GM12891 (cell line): Measurements from ENCODE around the gene NFKBIB. TPM values are rescaled to one million over a fixed set of nuclear protein-coding genes. Genes with fewer than 3 reads are reported as not detected.
"Not testable (repeated sequence)": the region's sequence is repeated elsewhere in the genome, so short reads cannot be mapped to it uniquely, and the experiment has no call there.

ENCODE experiments used
- DNase-seq: peaks from one replicate; pipeline ENCODE4 v3.0.0; 2011; ENCODE audit warnings: low spot score; ENCODE audit not compliant: insufficient read length
- FAIRE-seq: peaks from 2 replicates; lab custom pipeline; 2011; peaks lifted over from hg19 to GRCh38; lab: Jason Lieb, UNC
- PAX5 ChIP-seq: IDR thresholded peaks from 2 replicates; pipeline ENCODE4 v1.6.1; 2011; ENCODE audit warnings: low read length, moderate library complexity, mild to moderate bottlenecking; ENCODE audit not compliant: insufficient read depth, severe bottlenecking
- POLR2A ChIP-seq: IDR thresholded peaks from 2 replicates; pipeline ENCODE4 v1.6.1; 2011; ENCODE audit warnings: low read depth, low read length, control low read depth
- POLR2AphosphoS5 ChIP-seq: IDR thresholded peaks from 2 replicates; pipeline ENCODE4 v1.6.1; 2011; ENCODE audit warnings: low read depth, low read length, control low read depth
- POU2F2 ChIP-seq: IDR thresholded peaks from 2 replicates; pipeline ENCODE4 v1.6.1; 2011; ENCODE audit warnings: low read depth, mild to moderate bottlenecking, control low read depth, low read length, moderate library complexity
- SPI1 ChIP-seq: IDR thresholded peaks from 2 replicates; pipeline ENCODE4 v1.6.1; 2011; ENCODE audit warnings: low read depth, low read length, control low read depth
- TAF1 ChIP-seq: IDR thresholded peaks from 2 replicates; pipeline ENCODE4 v1.6.1; 2011; ENCODE audit warnings: low read depth, low read length, control low read depth
- polyA plus RNA-seq: library from polyadenylated mRNA; unstranded; fragments of >200 nt; gene quantifications from one replicate; pipeline ENCODE4 v1.2.1, GENCODE V29; 2012; ENCODE audit warnings: low read depth, missing spikeins, inconsistent platforms; ENCODE audit not compliant: missing spikeins

Gene NFKBIB, protein sequence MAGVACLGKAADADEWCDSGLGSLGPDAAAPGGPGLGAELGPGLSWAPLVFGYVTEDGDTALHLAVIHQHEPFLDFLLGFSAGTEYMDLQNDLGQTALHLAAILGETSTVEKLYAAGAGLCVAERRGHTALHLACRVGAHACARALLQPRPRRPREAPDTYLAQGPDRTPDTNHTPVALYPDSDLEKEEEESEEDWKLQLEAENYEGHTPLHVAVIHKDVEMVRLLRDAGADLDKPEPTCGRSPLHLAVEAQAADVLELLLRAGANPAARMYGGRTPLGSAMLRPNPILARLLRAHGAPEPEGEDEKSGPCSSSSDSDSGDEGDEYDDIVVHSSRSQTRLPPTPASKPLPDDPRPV
- polyA plus RNA-seq = 32.2 TPM

GRCh38 chr19:38899447-38900201 lies at the start of gene NFKBIB, which contains the start of gene SIRT2:
Gene NFKBIB, plus strand, starts transcription at chr19:38899969. Its CDS starts 64 bp downstream, at chr19:38900033.
Gene SIRT2, minus strand, starts transcription at chr19:38899618. Its CDS starts 97 bp downstream, at chr19:38899521.
- DNase-seq (peak; percentile 96), FAIRE-seq (peak; percentile 99)
- TF ChIP-seq POLR2A = peak; percentile 50
- TF ChIP-seq TAF1 = no peak

- FAIRE-seq (peak; percentile 99), DNase-seq (peak; percentile 73)
- TF ChIP-seq POU2F2 (no peak; the same call in 1 of the 2 replicates), TAF1 (peak; percentile 73; the same call in 1 of the 2 replicates), POLR2A (peak; percentile 85), SPI1 (no peak), PAX5 (no peak), POLR2AphosphoS5 (peak; percentile 77)
Measured at GRCh38 chr19:38850436-38850975, 49.3 kb upstream of the NFKBIB start.

DNA sequence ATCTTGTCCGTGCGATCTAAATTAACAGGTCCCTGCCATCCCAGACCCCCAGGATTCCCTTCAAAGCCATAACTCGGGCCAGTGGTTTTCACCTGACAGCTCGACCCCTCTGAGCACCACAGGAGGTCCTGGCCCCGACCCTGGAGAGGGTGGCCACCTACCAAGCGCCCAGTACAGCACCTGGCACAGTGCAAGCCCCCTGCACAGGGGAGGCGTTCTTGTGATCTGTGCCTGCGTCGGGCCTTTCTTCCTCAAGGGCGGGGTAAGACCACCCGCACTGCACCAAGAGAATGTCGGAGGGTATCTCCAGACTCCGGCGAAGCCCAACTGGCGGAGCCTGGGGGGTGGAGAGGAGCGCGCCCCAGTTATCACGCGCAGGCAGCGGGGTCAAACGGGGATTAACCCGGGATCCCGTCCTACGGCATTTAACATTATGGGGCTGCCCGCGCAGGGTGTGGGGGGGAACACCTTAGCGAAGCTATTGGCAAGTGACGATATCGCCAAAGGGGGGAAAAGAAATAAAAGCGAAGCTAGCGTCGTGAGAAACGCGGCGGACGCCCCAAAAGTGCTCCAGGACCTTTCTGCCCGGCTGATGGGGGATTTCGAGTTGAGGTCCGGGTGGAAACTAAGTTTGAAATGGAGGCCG lies 48.7 kb upstream of the NFKBIB start:
- TF ChIP-seq SPI1 = no peak
- TF ChIP-seq POLR2AphosphoS5 = peak; percentile 13; the same call in 1 of the 2 replicates
- TF ChIP-seq POU2F2 = no peak
- FAIRE-seq = peak; percentile 23
- no peak for DNase-seq

- peak; percentile 79 for DNase-seq
- FAIRE-seq = peak; percentile 99
- TF ChIP-seq POLR2AphosphoS5 (peak; percentile 49; the same call in 1 of the 2 replicates), POLR2A (no peak; the same call in 1 of the 2 replicates), PAX5 (peak; percentile 33), TAF1 (0 out of 2 replicates have a peak, but pooled peaks have one; percentile 32)
Measured at GRCh38 chr19:38851622-38852230, 48.0 kb upstream of the NFKBIB start.

DNA sequence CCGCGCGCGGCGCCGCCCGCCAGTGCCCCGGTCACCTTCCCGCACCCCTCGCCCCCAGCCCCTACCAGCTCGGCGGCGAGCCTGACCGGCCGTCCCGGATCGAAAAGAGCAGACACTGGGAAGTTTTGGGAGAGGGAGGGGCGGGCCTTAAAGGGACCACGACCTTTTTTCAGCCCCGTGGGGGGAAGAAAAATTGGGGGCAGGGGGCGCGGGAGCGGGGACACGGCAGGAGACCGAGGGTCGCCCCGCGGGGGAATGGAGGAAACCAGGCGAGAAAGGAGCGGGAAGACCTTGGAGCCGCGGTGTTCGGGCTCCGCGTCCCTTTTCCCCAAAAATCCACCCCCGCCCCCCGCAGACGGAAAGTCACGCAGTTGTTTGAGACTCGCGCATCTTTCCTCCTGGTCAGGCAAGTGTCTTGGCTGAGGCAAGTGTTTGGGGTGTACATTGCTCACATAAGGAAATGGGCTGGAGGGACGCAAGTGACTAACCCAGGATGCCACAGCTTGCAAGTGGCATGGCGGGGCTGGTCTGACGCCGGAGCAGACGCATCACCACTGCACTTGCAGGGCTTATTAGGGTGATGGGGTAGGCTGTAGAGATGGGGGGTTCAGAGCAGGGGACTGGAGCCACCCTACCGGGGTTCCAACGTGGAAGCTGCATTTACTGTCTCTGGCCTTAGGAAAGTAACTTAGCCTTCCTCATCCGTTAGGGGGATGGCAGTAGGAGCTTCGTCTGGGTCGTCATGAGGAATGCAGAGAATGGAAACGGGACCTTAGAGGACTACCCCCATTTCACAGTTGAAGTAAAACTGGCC lies 47.3 kb upstream of the NFKBIB start:
- DNase-seq = no peak
- peak; percentile 76; the same call in 1 of the 2 replicates for TF ChIP-seq POLR2A
- peak; percentile 67; the same call in 1 of the 2 replicates for TF ChIP-seq POLR2AphosphoS5
- no peak for TF ChIP-seq PAX5
- peak; percentile 60; the same call in 1 of the 2 replicates for TF ChIP-seq TAF1
- FAIRE-seq = peak; percentile 94

GRCh38 chr19:38853214-38853613 lies 46.6 kb upstream of the NFKBIB start:
- DNase-seq (no peak), FAIRE-seq (peak; percentile 72)
- no peak for TF ChIP-seq SPI1
- no peak for TF ChIP-seq TAF1
- TF ChIP-seq POU2F2 = no peak
- no peak for TF ChIP-seq POLR2AphosphoS5
- no peak for TF ChIP-seq POLR2A
- TF ChIP-seq PAX5 = no peak

- not testable (repeated sequence) for FAIRE-seq, DNase-seq
Measured at GRCh38 chr19:38854961-38855360, 44.8 kb upstream of the NFKBIB start.

DNA sequence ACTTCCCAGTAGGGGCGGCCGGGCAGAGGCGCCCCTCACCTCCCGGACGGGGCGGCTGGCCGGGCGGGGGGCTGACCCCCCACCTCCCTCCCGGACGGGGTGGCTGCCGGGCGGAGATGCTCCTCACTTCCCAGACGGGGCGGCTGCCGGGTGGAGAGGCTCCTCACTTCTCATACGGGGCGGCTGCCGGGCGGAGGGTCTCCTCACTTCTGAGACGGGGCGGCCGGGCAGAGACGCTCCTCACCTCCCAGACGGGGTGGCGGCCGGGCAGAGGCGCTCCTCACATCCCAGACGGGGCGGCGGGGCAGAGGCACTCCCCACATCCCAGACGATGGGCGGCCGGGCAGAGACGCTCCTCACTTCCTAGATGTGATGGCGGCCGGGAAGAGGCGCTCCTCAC lies 44.0 kb upstream of the NFKBIB start:
- not testable (repeated sequence) for DNase-seq, FAIRE-seq

DNA sequence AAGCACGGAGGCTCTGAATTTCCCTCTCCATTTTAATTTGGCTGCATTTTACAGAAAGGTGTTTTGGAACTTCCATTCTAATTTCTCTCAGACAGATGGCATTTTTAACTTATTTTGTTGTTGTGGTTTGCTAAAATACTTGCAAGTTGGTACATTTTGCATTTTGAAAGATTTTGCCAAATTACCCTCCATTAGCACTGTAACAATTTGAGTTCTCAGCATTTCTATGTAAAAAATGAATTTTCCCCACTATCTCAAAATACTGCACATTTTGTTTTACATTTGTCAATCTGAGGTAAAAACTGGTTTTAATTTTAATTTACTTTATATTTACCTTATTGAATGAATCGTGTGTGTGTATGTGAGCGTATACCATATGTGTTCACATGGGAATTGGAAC lies 43.0 kb upstream of the NFKBIB start:
- DNase-seq = no peak
- no peak for TF ChIP-seq TAF1
- TF ChIP-seq SPI1 = no peak
- no peak for TF ChIP-seq POLR2AphosphoS5
- no peak for TF ChIP-seq POLR2A
- TF ChIP-seq PAX5 = no peak
- TF ChIP-seq POU2F2 = no peak
- FAIRE-seq = no peak

DNA sequence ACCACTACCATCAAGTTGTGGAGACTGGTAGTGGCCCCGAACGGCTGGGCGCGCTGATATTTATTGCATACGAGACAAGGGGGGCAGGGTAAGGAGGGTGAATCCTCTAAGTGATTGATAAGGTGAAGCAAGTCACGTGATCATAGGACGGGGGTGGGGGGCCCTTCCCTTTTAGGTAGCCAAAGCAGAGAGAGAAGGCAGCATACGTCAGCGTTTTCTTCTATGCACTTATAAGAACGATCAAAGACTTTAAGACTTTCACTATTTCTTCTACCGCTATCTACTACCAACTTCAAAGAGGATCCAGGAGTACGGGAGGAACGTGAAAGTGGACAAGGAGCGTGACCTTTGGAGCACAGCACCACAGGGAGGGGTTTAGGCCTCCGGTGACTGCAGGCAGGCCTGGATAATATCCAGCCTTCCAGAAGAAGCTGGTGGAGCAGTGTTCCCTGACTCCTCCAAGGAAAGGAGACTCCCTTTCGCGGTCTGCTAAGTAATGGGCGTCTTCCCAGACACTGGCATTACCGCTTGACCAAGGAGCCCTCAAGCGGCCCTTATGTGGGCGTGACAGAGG lies 40.1 kb upstream of the NFKBIB start:
- not testable (repeated sequence) for FAIRE-seq, DNase-seq
